Stimulated activated CD8-positive, alpha-beta memory T cell treated with anti-CD3 and anti-CD28 coated beads, Interleukin-7, amount 100 ng/mL, for 1 hour (primary cell): ENCODE results near the gene AQP1.

ENCODE experiments used
- DNase-seq, 2 donors: peaks; one replicate each; pipeline ENCODE4 v3.0.0-alpha.2; 2020; ENCODE audit warnings: low read depth in 2 of 2

The AQP1 gene

GRCh38 chr7:30974605-30975255 lies 63.1 kb downstream of the AQP1 start:
- DNase-seq: no peak
